Measurements from ENCODE around the gene CLEC4M.
"Not testable (repeated sequence)": the region's sequence is repeated elsewhere in the genome, so short reads cannot be mapped to it uniquely, and the experiment has no call there.

The CLEC4M gene

DNA sequence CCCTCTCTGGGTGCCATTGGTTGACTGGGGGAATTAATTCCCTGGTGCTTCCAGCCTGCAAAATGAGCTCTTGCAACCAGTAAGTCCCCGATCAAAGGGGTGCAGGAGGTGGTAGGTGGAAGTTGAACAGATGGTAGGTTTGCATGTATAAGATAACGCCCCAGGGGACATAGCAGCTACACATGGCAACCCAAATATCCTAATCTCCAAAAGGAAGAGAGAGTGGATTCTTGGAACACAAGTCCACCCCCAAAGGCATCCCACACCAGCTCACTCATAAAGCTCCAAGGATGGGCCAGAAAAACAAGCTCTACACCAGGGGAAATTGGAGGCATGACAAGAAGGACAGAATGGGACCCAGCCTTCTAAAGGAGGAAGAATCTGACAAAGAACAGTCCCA is 20.5 kb upstream of the CLEC4M start:
- no peak for DNase-seq (ENCODE audit: low read depth)

- DNase-seq (ENCODE audit: low read depth) = no peak
Measured at GRCh38 chr19:7742991-7743390, 20.1 kb upstream of the CLEC4M start.

DNA sequence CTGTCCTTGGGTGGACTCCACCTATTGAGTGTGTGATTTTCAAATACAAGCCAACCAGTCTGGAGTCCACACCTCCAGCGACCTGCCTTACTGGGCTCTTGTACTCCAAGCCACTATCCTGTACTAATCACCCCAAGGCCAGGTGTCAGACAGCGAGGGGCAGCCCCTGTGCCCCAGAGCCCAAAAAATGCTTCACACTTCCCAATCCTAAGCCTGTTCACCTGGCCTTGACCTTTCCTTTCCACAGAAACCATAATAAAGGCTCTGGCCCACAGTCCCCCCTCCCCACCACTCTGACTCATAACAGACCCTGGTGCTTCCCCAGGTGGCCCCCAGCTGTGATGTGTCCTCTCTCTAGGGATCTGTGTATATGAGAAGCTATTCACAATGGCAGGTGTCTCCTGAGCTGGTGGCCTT is 19.6 kb upstream of the CLEC4M start:
- DNase-seq (ENCODE audit: low read depth) = no peak

DNA sequence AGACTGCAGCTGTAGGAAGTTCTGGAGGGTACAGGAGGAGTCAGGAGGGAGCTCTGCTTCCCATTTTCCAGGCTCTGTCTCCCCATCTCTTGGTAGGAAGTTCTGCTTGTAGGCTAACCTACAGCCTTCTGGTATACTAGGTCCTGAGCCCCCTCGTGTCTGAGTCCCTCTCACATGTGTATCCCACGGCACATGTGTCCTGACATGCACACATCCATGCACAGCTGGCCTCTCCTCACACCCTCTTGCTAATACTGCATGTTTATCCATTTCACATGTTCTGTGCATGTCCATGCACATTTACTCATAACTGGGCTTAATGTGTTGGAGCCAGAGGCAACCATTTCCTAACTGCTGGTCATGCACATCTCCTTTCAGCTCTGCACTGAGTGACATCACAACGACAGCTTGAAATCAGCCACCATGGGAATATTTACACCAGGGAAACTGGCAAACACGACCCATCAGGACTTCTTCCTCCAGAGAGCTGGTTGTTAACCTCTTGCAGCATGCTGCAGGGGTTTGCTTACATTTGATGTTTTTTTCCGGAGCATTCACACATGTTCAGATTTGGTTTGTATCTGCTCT is 18.8 kb upstream of the CLEC4M start:
- no peak for DNase-seq (ENCODE audit: low read depth)

DNA sequence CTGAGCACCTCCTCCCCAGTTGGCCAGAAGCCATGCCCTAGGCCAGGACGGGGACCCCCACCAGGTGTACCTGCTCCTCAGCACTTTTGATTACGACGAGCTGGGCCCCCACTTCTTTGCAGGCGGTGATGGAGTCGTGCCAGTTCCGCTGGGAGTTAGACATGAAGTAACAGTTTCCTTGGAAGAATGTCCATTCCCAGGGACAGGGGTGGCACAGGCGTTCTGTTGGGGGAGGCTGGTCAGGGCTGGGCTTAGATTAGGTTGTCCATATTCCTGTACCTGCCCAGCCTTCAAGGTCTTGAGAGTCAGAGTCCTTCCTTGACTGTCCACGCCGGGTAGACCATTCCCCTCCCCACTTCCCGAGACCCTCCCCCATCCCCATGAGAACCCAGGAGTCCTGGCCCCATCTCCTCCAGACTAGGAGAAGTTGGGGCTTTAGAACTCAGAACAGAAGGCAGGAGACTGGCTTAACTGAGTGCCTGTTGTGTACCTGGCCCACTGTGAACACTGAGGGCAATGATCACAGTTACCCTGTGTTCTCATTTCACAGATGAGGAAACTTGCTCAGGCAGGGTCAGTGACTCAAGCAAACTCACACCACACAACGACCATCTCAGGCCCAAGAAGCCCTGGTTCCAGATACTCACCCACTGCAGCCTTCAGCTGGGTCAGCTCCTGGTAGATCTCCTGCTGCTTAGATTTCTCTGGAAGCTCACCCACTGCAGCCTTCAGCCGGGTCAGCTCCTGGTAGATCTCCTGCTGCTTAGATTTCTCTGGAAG is 18.0 kb upstream of the CLEC4M start:
- no peak for DNase-seq (ENCODE audit: low read depth)

- not testable (repeated sequence) for DNase-seq (ENCODE audit: low read depth)
Measured at GRCh38 chr19:7746306-7746705, 16.7 kb upstream of the CLEC4M start.

GRCh38 chr19:7746903-7747884 is 15.8 kb upstream of the CLEC4M start, which contains the start of gene CD209:
CD209 (minus strand) TSS chr19:7747534; CDS start chr19:7747511, 23 bp downstream.
- DNase-seq (ENCODE audit: low read depth) = no peak

DNA sequence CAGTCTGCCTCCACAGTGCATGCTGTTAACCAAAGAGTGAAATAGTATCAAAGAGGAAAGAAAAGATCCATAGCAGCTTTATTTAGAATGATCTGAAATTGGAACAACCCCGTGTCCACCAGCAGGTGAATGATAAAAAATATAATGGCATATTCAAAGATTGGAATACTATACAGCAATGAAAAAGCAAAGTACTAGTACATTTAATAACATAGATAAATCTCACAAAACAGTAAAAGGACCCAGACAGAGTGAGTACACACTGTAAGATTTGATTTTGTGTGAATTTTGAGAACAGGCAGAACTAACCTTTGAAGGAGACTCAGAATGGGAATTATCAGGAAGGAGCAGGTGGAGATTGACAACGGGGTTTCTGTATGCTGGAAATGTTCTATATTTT is 14.9 kb upstream of the CLEC4M start:
- no peak for DNase-seq (ENCODE audit: low read depth)

- DNase-seq (ENCODE audit: low read depth) = no peak
Measured at GRCh38 chr19:7748756-7749155, 14.3 kb upstream of the CLEC4M start.

- DNase-seq (ENCODE audit: low read depth) = no peak
Measured at GRCh38 chr19:7751157-7751783, 11.8 kb upstream of the CLEC4M start.

DNA sequence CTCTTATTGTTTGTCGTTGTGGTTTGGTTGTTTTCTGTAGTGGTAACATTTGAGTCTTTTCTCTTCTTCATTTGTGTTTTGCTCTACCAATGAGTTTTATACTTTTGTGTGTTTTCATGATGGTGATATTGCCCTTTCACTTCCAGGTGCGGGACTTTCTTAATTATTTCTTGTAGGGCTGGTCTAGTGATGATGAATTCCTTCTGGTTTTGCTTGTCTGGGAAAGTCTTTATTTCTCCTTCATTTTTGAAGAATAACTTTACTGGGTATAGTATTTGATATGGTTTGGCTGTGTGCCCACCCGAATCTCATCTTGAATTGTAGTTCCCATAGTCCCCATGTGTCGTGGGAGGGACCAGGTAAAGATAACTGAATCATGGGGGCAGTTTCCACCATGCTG is 6.8 kb upstream of the CLEC4M start:
- DNase-seq (ENCODE audit: low read depth) = no peak

- DNase-seq (ENCODE audit: low read depth) = no peak
Measured at GRCh38 chr19:7757358-7757757, 5.7 kb upstream of the CLEC4M start.

DNA sequence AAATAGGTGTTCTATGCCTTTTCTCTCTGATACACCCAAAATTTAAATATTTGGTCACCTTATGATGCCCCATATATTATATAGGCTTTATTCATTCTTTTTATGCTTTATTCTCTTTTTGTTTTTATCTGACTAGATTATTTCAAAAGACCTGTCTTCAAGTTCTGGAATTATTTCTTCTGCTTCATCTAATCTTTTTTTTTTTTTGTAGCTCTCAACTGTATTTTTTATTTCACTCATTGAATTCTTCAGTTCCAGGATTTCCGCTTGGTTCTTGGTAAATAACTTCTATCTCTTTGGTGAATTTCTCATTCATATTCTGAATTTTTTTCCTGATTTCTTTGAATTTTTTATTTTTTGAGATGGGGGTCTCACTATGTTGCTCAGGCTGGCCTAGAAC is 3.9 kb upstream of the CLEC4M start:
- DNase-seq (ENCODE audit: low read depth) = no peak

GRCh38 chr19:7763696-7764095 is 653 bp downstream of the CLEC4M start:
- no peak for DNase-seq (ENCODE audit: low read depth)

DNA sequence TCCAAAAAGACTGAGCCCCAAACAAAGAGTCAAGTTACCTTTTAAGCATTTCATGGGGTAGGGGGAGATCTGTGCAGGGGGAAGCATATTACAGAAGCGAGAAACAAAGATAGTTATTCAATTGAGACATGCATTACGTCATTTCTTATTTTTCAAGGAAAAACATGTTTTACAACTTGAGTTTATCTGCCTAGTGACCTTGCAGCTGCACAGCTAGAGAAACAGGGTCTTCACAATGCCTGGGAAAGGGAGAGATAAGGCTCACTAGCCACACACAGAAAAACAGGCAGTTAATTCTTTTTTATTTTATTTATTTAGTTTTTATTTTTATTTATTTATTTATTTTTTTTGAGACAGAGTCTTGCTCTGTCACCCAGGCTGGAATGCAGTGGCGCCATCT is 1.1 kb downstream of the CLEC4M start:
- DNase-seq (ENCODE audit: low read depth) = not testable (repeated sequence)

DNA sequence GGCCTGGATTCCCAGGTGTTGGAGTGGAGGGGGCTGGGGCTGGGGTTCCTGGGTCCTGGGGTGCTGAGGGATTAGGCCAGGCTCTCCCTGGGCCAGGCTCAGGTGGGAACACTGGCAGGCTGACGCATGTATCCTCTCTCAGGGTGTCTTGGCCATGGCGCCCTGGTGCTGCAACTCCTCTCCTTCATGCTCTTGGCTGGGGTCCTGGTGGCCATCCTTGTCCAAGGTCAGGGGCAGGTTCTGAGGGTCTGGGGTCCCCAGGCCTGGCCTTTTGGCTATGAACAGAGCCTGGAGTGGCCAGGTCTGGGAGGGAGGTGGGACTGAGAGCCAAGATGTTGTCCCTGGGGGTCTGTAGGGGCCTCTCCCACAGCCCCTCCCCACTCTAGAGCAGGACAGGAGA is 2.0 kb downstream of the CLEC4M start:
- not testable (repeated sequence) for DNase-seq (ENCODE audit: low read depth)

DNA sequence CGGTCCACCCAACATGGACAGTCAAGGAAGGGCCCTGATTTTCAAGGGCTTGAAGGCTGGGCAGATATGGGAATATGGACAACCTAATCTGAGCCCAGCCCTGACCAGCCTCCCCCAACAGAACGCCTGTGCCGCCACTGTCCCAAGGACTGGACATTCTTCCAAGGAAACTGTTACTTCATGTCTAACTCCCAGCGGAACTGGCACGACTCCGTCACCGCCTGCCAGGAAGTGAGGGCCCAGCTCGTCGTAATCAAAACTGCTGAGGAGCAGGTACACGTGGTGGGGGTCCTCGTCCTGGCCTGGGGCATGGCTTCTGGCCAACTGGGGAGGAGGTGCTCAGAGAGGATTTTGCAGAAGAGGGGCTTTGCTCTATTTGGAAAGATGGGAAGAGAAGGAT is 3.5 kb downstream of the CLEC4M start:
- DNase-seq (ENCODE audit: low read depth) = no peak

DNA sequence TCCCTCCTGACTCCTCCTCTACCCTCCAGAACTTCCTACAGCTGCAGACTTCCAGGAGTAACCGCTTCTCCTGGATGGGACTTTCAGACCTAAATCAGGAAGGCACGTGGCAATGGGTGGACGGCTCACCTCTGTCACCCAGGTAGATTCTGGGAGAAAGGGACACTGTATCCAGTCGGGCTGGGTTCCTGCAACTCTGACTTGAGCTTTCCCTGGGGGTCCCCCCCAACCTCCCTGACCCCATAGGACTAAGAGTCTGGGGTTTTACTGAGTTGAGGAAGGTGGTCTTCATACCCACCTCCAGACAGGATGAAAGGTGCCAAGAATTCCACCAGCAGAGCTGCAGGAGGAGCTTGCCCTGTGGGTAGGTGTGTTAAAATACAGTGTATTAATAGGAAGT is 4.4 kb downstream of the CLEC4M start:
- no peak for DNase-seq (ENCODE audit: low read depth)

- no peak for DNase-seq (ENCODE audit: low read depth)
Measured at GRCh38 chr19:7769171-7769570, 6.1 kb downstream of the CLEC4M start.

DNA sequence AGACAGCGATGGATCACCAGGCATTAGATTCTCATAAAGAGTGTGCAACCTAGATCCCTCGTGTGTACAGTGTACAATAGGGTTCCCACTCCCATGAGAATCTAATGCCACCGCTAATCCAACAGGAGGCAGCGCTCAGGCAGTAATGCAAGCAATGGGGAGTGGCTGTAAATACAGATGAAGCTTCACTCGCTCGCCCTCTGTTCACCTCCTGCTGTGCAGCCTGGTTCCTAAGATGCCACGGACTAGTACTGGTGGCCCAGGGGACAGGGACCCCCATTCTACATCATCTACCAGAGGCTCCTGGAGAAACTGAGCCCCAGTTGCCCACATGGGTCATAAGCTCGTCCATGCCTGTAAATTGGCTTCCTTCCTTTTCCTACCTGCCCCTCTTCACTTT is 8.0 kb downstream of the CLEC4M start:
- no peak for DNase-seq (ENCODE audit: low read depth)

GRCh38 chr19:7772752-7773291 is 9.8 kb downstream of the CLEC4M start:
- DNase-seq (ENCODE audit: low read depth) = peak; percentile 5

DNA sequence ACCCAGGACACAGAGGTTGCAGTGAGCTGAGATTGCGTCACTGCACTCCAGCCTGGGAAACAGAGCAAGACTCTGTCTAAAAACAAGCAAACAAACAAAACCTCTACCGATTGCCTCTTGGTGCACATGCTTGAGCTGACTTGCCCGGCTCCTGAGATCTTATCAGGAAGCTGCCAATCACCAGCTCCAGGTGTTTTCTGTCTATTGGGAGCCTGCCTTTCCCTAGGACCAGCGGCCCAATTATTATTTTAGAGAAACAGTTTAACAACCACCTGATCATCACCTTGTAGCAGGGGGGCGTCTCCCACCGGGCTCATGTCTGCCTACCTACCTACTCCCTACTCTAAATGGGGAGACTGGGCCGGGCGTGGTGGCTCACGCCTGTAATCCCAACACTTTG is 10.8 kb downstream of the CLEC4M start:
- DNase-seq (ENCODE audit: low read depth) = no peak
